Measurements from ENCODE around the gene SURF4.

Gene SURF4

DNA sequence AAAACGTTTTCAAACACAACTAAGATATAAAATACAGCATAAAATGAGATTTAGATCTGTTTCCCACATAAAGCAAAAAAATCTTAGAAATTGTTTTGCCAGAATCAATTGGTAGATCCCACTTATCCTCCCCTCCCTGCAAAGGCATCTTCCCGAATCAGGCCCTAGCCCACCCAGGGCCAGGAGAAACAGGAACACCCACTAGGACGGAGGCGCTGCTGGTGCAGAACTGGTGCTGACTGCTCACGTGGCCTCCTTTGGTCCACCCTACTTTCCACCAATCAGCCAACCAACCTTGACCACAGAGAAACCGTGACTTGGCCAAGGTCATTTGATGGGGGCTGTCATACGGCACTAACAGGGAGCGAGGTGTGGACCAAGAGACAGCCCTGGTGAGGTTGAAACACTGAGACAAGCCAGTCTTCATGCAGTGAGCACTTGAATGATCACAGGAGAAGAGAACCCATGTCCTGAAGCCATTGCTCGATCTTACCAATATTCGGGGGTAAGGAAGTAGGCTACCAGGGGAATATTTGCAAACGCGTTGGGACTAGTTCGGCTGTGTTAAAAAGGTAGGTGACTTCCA is 14.3 kb downstream of the SURF4 start:
- DNase-seq, result no peak
- Mint-ChIP-seq H3K27ac (peak overlapping the region; percentile 43), H3K27me3 (ENCODE audit: low read depth, poor library complexity) (no peaks in the 10 kb centered on the region), H3K9me3 (no peaks in the 10 kb centered on the region), H3K4me3 (no peak overlapping the region), H3K4me1 (peaks cover 34% of the 10 kb centered on the region), H3K36me3 (ENCODE audit: low read depth) (peaks cover 46% of the 10 kb centered on the region)
- TF ChIP-seq, protein P1, sequence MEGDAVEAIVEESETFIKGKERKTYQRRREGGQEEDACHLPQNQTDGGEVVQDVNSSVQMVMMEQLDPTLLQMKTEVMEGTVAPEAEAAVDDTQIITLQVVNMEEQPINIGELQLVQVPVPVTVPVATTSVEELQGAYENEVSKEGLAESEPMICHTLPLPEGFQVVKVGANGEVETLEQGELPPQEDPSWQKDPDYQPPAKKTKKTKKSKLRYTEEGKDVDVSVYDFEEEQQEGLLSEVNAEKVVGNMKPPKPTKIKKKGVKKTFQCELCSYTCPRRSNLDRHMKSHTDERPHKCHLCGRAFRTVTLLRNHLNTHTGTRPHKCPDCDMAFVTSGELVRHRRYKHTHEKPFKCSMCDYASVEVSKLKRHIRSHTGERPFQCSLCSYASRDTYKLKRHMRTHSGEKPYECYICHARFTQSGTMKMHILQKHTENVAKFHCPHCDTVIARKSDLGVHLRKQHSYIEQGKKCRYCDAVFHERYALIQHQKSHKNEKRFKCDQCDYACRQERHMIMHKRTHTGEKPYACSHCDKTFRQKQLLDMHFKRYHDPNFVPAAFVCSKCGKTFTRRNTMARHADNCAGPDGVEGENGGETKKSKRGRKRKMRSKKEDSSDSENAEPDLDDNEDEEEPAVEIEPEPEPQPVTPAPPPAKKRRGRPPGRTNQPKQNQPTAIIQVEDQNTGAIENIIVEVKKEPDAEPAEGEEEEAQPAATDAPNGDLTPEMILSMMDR (IDR thresholded peaks at IDR 0.05), result no peak

DNA sequence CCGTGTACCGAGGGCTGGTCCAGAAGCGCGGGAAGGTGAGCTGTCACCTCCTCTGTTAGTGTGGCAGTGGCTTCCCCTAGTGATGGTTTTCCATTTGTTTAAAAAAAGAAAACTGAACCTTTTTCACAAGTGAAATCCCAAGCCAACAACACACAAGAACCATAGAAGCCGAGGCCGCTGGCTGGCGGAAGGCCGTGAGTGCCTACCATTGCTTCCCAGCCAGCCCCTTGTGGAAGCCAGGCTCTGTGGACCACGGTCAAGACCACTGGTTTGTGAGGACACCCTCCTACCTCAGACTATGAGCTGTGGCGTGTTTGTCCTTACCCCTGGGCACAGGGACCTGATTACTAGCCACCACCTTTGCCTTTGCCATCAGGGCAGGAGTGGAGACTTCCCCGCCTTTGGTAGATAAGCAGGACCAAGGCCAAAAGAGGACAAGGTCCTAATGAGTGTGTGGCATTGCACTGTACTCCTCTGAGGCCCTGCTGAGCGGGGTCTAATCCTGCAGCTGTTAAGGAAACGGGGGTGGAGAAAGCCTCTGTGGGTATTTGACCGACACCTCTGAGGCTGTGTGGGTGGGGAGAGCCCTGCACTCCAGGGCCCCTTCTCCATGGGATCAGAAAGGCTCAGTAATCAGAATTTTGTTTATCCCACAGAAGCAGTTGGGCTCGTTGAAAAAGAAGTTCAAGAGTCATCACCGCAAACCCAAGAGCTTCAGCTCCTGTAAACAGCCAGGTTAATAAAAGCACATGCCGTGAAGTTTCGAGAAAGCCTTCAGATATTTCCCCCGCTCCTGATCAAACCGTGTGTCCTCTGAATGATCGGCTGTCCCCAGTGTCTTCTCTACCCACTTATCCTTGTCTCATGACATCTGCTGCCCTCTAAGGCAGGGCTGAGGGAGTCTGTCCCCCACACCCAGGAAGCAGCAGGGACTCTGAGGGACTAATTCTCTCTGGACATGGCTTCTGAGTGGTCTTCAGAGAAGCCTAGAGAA is 15.2 kb downstream of the SURF4 start:
- Mint-ChIP-seq H3K36me3 (ENCODE audit: low read depth) (peaks cover 41% of the 10 kb centered on the region), H3K4me3 (no peak overlapping the region), H3K27me3 (ENCODE audit: low read depth, poor library complexity) (no peaks in the 10 kb centered on the region), H3K27ac (peak overlapping the region; percentile 86), H3K9me3 (no peaks in the 10 kb centered on the region), H3K4me1 (peaks cover 34% of the 10 kb centered on the region)
- TF ChIP-seq, protein P1 (IDR thresholded peaks at IDR 0.05), result no peak
- no peak for DNase-seq

DNA sequence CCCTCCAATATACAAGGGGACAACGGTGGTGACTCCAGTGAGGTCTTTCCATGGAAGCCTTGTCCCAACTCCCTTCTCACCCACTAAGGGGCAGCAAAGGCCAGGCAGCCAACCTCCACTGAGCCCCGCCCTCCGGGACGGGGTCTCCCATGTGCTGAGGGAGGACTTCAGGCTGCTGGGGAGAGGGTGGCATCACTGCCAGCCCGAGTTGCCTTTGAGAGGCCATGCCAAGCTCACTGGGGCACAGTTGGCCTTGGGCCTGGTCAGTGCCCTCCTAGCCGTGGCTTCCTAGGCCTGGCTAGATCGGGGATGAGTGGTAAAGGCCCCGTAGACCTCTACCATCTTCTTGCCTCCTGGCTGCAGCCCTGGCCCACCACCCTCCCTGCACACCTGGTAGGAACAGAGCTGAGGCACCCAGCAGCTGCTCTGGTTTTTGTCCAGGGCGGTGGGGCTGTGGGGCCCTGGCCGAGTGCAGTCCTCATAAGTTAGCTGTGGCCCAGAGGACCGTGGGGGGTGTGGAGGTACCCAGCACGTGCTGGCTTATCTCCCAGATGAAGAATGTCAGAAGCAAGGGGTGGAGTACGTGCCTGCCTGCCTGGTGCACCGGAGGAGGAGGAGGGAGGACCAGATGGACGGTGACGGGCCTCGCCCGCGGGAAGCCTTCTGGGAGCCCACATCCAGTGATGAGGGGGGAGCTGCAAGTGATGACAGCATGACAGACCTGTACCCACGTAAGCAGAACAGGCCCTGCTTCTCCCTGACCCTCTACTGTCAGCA is 16.3 kb downstream of the SURF4 start:
- DNase-seq, result peak; percentile 42
- Mint-ChIP-seq H3K27me3 (ENCODE audit: low read depth, poor library complexity) (no peaks in the 10 kb centered on the region), H3K4me1 (peaks cover 34% of the 10 kb centered on the region), H3K36me3 (ENCODE audit: low read depth) (peaks cover 31% of the 10 kb centered on the region), H3K4me3 (no peak overlapping the region), H3K9me3 (no peaks in the 10 kb centered on the region), H3K27ac (no peak overlapping the region)
- TF ChIP-seq, protein P1 (IDR thresholded peaks at IDR 0.05), result no peak

DNA sequence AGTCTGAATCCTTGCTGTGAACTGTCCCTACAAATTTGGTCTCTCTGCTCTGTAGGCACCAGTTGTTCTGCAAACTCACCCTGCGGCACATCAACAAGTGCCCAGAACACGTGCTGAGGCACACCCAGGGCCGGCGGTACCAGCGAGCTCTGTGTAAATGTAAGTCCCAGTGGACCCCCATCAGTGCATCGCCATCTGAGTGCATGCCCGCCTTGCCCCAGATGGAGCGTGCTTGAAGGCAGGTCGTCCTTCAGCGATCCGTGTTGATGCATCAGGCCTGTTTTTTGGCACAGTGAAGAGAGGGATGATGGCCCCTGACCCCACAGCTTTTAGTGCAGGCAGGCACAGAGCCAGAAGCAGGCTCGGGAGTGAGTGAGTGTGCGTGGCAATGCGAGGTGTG is 18.2 kb downstream of the SURF4 start:
- peaks cover 21% of the 10 kb centered on the region for H3K4me1 Mint-ChIP-seq
- H3K27me3 Mint-ChIP-seq (ENCODE audit: low read depth, poor library complexity), result no peaks in the 10 kb centered on the region
- DNase-seq, result no peak
- no peaks in the 10 kb centered on the region for H3K9me3 Mint-ChIP-seq
- H3K4me3 Mint-ChIP-seq, result peak overlapping the region; percentile 77
- H3K36me3 Mint-ChIP-seq (ENCODE audit: low read depth), result peaks cover 25% of the 10 kb centered on the region
- H3K27ac Mint-ChIP-seq, result no peak overlapping the region
- TF ChIP-seq, protein P1 (IDR thresholded peaks at IDR 0.05), result no peak

DNA sequence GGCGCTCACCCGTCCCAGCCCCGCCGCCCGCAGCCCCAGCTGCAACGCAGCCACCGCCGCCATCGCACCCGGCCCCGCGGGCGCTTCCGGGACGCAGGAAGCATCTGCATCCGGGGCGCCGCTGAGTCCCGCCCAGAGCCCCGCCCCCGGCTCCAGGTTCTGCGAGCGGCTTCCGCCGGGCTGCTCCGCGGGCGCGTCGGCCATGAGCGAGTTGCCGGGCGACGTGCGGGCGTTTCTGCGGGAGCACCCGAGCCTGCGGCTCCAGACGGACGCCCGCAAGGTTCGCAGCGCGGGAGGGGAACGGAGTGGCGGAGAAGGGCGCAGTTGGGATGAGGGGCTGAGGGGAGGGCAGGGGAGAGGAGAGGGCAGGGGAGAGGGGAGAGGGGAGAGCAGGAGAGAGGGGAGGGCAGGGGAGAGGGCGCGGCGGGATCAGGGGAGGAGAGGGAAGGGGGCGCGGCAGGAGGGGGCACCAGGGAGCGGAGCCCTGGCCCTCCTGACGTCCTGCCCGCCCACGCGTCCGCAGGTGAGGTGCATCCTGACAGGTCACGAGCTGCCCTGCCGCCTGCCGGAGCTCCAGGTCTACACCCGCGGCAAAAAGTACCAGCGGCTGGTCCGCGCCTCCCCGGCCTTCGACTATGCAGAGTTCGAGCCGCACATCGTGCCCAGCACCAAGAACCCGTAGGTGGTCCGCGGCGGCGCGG is 19.3 kb downstream of the SURF4 start, which contains the start of the genes SURF1 and SURF2:
Gene SURF1, minus strand, starts transcription at position 97 of the 701 bp plus-strand sequence. Its CDS starts 34 bp downstream, at position 63.
Gene SURF2, plus strand, starts transcription at position 160 of the 701 bp plus-strand sequence. Its CDS starts 43 bp downstream, at position 203.
- peak; percentile 94 for DNase-seq

More for the DNA sequence above, 19.3 kb downstream of the SURF4 start, which contains the start of the genes SURF1 and SURF2:
- H3K36me3 Mint-ChIP-seq (ENCODE audit: low read depth), result peaks cover 28% of the 10 kb centered on the region
- H3K9me3 Mint-ChIP-seq, result no peaks in the 10 kb centered on the region
- H3K27me3 Mint-ChIP-seq (ENCODE audit: low read depth, poor library complexity), result no peaks in the 10 kb centered on the region
- TF ChIP-seq, protein P1 (IDR thresholded peaks at IDR 0.05), result no peak
- peak within 1 kb of the TSS; percentile 91 for H3K4me3 Mint-ChIP-seq
- H3K27ac Mint-ChIP-seq, result no peak within 1 kb of the TSS
- H3K4me1 Mint-ChIP-seq, result peaks cover 21% of the 10 kb centered on the region

Measured in nephron progenitor cell (in vitro differentiated cells).